Measurements from ENCODE around the gene PHF12.

PHF12 gene

DNA sequence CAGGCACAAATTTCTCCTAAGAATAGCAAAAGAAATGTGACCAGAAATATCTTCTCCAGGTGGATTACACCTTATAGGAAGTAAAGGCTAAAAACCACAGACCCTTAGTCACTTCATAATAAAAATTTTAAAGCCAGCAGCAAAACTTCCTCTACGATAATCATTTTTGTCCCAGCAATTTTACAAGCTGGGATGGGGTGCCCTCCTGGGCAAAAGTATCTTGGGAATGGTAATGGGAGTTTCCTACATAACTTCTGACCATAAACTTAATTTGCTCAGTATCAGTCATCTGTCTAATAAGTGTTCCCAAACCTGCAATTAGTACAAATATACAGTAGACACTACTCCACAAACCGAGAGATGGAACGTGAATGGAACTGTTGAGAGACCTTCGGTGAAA, 3.0 kb downstream of the PHF12 start (continued):
- TF ChIP-seq ZNF8 (CRISPR knock-in tag; IDR thresholded peaks at IDR 0.05) (no peak), ZNF70 (CRISPR knock-in tag; IDR thresholded peaks at IDR 0.05) (no peak), ZNF565 (CRISPR knock-in tag; conservative IDR thresholded peaks at IDR 0.05; ENCODE audit: low read depth) (no peak), ISL1 (CRISPR knock-in tag; IDR thresholded peaks at IDR 0.05) (no peak), TCF4 (CRISPR knock-in tag; IDR thresholded peaks at IDR 0.05; ENCODE audit: borderline replicate concordance) (no peak), ESRRG (CRISPR knock-in tag; IDR thresholded peaks at IDR 0.05) (no peak), ZFP30 (CRISPR knock-in tag; IDR thresholded peaks at IDR 0.05) (no peak), GLIS3 (CRISPR knock-in tag; IDR thresholded peaks at IDR 0.05) (no peak), RARB (CRISPR knock-in tag; IDR thresholded peaks at IDR 0.05) (no peak)
- TF ChIP-seq, protein P1, sequence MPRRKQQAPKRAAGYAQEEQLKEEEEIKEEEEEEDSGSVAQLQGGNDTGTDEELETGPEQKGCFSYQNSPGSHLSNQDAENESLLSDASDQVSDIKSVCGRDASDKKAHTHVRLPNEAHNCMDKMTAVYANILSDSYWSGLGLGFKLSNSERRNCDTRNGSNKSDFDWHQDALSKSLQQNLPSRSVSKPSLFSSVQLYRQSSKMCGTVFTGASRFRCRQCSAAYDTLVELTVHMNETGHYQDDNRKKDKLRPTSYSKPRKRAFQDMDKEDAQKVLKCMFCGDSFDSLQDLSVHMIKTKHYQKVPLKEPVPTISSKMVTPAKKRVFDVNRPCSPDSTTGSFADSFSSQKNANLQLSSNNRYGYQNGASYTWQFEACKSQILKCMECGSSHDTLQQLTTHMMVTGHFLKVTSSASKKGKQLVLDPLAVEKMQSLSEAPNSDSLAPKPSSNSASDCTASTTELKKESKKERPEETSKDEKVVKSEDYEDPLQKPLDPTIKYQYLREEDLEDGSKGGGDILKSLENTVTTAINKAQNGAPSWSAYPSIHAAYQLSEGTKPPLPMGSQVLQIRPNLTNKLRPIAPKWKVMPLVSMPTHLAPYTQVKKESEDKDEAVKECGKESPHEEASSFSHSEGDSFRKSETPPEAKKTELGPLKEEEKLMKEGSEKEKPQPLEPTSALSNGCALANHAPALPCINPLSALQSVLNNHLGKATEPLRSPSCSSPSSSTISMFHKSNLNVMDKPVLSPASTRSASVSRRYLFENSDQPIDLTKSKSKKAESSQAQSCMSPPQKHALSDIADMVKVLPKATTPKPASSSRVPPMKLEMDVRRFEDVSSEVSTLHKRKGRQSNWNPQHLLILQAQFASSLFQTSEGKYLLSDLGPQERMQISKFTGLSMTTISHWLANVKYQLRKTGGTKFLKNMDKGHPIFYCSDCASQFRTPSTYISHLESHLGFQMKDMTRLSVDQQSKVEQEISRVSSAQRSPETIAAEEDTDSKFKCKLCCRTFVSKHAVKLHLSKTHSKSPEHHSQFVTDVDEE (CRISPR knock-in tag; IDR thresholded peaks at IDR 0.05): no peak

DNA sequence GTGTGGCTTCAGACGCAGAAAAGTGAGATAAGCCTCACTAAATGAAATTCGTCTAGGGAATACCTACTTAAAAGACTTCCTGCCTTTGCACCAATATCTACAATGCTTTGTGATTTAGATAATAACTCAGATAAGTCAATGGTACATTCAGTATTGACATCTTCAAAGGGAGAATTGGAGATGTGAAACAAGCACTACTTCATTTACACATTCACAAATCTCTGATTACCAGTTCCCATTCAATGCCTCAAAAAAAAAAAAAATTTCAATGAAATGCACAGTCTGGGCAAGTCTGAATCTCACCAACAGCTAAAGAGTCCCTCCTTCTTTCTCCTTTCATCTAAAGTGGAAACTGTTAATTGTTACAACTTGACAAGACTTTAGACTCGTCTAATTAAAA, 3.7 kb downstream of the PHF12 start:
- ATAC-seq: no peak
- TF ChIP-seq GLIS3 (CRISPR knock-in tag; IDR thresholded peaks at IDR 0.05) (no peak), SNAI2 (CRISPR knock-in tag; IDR thresholded peaks at IDR 0.05) (no peak), PPARA (CRISPR knock-in tag; IDR thresholded peaks at IDR 0.05; ENCODE audit: borderline replicate concordance) (no peak), ISL1 (CRISPR knock-in tag; IDR thresholded peaks at IDR 0.05) (no peak), RARB (CRISPR knock-in tag; IDR thresholded peaks at IDR 0.05) (no peak), CSDC2 (CRISPR knock-in tag; IDR thresholded peaks at IDR 0.05) (no peak), ZNF70 (CRISPR knock-in tag; IDR thresholded peaks at IDR 0.05) (no peak), ZNF8 (CRISPR knock-in tag; IDR thresholded peaks at IDR 0.05) (no peak)
- TF ChIP-seq, protein P2, sequence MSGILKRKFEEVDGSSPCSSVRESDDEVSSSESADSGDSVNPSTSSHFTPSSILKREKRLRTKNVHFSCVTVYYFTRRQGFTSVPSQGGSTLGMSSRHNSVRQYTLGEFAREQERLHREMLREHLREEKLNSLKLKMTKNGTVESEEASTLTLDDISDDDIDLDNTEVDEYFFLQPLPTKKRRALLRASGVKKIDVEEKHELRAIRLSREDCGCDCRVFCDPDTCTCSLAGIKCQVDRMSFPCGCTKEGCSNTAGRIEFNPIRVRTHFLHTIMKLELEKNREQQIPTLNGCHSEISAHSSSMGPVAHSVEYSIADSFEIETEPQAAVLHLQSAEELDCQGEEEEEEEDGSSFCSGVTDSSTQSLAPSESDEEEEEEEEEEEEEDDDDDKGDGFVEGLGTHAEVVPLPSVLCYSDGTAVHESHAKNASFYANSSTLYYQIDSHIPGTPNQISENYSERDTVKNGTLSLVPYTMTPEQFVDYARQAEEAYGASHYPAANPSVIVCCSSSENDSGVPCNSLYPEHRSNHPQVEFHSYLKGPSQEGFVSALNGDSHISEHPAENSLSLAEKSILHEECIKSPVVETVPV (CRISPR knock-in tag; IDR thresholded peaks at IDR 0.05): no peak
- TF ChIP-seq, protein P1 (CRISPR knock-in tag; IDR thresholded peaks at IDR 0.05): no peak
- TF ChIP-seq, protein P3, sequence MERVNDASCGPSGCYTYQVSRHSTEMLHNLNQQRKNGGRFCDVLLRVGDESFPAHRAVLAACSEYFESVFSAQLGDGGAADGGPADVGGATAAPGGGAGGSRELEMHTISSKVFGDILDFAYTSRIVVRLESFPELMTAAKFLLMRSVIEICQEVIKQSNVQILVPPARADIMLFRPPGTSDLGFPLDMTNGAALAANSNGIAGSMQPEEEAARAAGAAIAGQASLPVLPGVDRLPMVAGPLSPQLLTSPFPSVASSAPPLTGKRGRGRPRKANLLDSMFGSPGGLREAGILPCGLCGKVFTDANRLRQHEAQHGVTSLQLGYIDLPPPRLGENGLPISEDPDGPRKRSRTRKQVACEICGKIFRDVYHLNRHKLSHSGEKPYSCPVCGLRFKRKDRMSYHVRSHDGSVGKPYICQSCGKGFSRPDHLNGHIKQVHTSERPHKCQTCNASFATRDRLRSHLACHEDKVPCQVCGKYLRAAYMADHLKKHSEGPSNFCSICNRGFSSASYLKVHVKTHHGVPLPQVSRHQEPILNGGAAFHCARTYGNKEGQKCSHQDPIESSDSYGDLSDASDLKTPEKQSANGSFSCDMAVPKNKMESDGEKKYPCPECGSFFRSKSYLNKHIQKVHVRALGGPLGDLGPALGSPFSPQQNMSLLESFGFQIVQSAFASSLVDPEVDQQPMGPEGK (CRISPR knock-in tag; IDR thresholded peaks at IDR 0.05; ENCODE audit: borderline replicate concordance): no peak
- TF ChIP-seq, protein P4, sequence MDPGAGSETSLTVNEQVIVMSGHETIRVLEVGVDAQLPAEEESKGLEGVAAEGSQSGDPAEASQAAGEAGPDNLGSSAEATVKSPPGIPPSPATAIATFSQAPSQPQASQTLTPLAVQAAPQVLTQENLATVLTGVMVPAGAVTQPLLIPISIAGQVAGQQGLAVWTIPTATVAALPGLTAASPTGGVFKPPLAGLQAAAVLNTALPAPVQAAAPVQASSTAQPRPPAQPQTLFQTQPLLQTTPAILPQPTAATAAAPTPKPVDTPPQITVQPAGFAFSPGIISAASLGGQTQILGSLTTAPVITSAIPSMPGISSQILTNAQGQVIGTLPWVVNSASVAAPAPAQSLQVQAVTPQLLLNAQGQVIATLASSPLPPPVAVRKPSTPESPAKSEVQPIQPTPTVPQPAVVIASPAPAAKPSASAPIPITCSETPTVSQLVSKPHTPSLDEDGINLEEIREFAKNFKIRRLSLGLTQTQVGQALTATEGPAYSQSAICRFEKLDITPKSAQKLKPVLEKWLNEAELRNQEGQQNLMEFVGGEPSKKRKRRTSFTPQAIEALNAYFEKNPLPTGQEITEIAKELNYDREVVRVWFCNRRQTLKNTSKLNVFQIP (CRISPR knock-in tag; IDR thresholded peaks at IDR 0.05; ENCODE audit: borderline replicate concordance, low read depth): no peak
- TF ChIP-seq, protein P5, sequence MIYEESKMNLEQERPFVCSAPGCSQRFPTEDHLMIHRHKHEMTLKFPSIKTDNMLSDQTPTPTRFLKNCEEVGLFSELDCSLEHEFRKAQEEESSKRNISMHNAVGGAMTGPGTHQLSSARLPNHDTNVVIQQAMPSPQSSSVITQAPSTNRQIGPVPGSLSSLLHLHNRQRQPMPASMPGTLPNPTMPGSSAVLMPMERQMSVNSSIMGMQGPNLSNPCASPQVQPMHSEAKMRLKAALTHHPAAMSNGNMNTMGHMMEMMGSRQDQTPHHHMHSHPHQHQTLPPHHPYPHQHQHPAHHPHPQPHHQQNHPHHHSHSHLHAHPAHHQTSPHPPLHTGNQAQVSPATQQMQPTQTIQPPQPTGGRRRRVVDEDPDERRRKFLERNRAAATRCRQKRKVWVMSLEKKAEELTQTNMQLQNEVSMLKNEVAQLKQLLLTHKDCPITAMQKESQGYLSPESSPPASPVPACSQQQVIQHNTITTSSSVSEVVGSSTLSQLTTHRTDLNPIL (CRISPR knock-in tag; IDR thresholded peaks at IDR 0.05; ENCODE audit: low read depth): no peak

DNA sequence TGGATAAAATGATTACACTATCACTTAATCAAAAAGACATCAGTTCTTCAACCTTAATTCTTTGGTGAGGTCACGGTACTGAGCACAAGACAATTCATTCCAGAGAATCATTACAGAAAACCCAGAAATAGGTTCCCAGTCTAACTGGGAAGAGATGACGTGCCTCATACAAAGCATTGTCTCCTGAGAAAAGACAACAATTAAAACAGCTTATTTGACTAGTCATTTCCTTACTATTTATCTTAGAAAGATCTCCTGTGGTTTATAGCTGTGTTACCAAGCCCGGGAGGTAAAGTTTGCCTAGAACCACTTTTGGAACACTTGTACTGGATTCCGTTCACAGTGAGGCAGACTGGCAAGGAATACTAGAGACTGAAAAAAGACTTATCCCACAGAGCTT, 5.1 kb downstream of the PHF12 start:
- TF ChIP-seq BACH2 (CRISPR knock-in tag; IDR thresholded peaks at IDR 0.05; ENCODE audit: borderline replicate concordance): no peak
- TF ChIP-seq CSDC2 (CRISPR knock-in tag; IDR thresholded peaks at IDR 0.05): no peak
- no peak for TF ChIP-seq ZFP3 (CRISPR knock-in tag; IDR thresholded peaks at IDR 0.05)
- TF ChIP-seq SNAI2 (CRISPR knock-in tag; IDR thresholded peaks at IDR 0.05): no peak
- no peak for TF ChIP-seq TOX (CRISPR knock-in tag; IDR thresholded peaks at IDR 0.05; ENCODE audit: borderline replicate concordance)
- TF ChIP-seq ZNF565 (CRISPR knock-in tag; conservative IDR thresholded peaks at IDR 0.05; ENCODE audit: low read depth): no peak
- TF ChIP-seq, protein P3 (CRISPR knock-in tag; IDR thresholded peaks at IDR 0.05; ENCODE audit: borderline replicate concordance): no peak
- TF ChIP-seq GLIS3 (CRISPR knock-in tag; IDR thresholded peaks at IDR 0.05): no peak
- no peak for TF ChIP-seq ARNTL (CRISPR knock-in tag; IDR thresholded peaks at IDR 0.05; ENCODE audit: borderline replicate concordance, low read depth)
- TF ChIP-seq ISL1 (CRISPR knock-in tag; IDR thresholded peaks at IDR 0.05): no peak
- TF ChIP-seq RARB (CRISPR knock-in tag; IDR thresholded peaks at IDR 0.05): no peak
- ATAC-seq: no peak
